GM12801 (cell line): Measurements from ENCODE around the gene ANKS1B.

ENCODE experiments used
- TF ChIP-seq, protein P1 (sequence below): IDR thresholded peaks from one replicate; pipeline ENCODE4 v1.5.1; 2011; ENCODE audit warnings: control low read depth; ENCODE audit not compliant: insufficient read length; ENCODE audit errors: extremely low read depth

ANKS1B gene

DNA sequence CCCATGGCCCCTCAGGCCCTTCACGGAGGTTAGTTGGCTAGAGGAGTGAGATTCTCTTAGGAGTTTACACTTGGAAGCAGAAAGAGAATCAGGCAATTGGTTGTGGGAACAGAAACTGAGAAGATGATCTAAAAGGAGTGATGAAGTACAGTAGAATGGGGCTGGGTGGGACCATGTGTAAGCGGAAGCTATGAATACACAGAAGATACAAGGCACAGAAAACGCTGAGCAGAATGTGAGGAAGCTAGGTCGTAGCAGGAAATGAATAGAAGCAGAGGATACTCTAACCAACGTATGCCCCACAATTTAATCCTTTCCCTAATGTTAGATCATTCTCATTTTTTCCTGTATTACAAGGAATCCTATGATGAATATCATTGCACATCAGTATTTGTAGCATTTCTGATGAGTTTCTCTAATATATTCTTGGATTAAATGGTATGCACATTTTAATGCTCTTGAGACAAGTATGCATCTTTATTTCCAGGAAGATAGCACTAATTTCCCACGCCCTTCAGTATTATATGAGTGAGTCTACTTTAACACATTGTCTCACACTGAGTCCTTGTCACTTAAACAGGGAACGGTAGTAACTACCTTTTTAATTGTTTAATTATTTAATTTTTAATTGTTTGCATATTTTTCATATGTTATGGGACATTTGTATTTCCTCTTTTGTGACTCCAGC is 1066.4 kb downstream of the ANKS1B start:
- TF ChIP-seq, protein P1, sequence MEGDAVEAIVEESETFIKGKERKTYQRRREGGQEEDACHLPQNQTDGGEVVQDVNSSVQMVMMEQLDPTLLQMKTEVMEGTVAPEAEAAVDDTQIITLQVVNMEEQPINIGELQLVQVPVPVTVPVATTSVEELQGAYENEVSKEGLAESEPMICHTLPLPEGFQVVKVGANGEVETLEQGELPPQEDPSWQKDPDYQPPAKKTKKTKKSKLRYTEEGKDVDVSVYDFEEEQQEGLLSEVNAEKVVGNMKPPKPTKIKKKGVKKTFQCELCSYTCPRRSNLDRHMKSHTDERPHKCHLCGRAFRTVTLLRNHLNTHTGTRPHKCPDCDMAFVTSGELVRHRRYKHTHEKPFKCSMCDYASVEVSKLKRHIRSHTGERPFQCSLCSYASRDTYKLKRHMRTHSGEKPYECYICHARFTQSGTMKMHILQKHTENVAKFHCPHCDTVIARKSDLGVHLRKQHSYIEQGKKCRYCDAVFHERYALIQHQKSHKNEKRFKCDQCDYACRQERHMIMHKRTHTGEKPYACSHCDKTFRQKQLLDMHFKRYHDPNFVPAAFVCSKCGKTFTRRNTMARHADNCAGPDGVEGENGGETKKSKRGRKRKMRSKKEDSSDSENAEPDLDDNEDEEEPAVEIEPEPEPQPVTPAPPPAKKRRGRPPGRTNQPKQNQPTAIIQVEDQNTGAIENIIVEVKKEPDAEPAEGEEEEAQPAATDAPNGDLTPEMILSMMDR = no peak

GRCh38 chr12:98916106-98916505 is 1068.6 kb downstream of the ANKS1B start:
- TF ChIP-seq, protein P1 = no peak

DNA sequence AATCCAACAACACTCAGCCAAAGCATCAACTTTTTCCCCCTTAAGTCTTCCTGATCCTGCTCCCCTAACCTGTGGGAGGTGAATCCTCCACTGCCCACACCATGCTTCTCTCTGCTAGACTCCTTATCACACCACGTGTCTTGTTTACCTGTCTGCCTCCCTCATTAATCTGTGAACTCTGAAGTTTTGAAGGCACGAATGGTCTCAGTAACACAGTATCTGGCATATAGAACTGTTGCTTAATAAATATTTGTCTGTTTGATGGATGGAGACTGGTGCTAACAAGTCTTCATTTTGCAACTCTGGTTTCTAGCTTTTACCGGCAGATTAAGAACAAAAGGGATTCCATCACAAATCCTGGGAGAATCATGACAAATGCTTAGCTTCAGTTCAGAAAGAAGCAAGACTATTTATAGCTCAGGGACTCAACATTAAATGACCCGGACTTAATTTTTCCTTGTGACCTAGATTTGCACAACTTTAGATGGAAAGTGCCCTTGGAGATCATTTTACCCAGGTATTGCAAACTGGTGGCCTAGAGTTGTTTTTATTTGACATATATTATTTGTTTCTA is 1072.2 kb downstream of the ANKS1B start:
- TF ChIP-seq, protein P1 = no peak

- TF ChIP-seq, protein P1 = no peak
These were observed 1073.3 kb downstream of the ANKS1B start for GRCh38 chr12:98911396-98911795.

- TF ChIP-seq, protein P1 = no peak
These were observed 1075.0 kb downstream of the ANKS1B start for GRCh38 chr12:98909746-98910145.

- TF ChIP-seq, protein P1 = no peak
These were observed 1075.9 kb downstream of the ANKS1B start for GRCh38 chr12:98908866-98909265.

DNA sequence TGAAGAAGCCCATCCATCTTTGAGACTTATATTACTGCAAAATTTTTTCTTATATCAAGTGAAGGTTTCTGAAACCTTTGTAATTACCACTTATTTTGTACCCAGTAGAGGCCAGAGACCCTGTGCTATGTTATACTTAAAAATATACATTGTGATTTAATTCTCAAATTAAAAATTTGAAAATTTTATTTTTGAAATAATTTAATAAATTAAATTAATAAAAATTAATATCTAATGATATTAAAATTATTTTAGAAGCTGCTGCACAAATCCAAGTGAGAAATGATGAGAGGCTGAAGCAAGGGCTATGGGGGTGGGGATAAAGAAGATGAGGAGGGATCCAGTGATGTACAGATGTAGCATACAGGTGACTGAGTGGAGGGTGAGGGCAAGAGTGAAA is 1080.9 kb downstream of the ANKS1B start:
- TF ChIP-seq, protein P1 = no peak
